ENCODE measurements around the gene AFAP1.
A peak's percentile ranks its signal among the peaks of the same experiment; 100 is the strongest.

Gene AFAP1

GRCh38 chr4:7719354-7720174, 220.1 kb downstream of the AFAP1 start (continued):
- TF ChIP-seq ZNF423 (tag by site-specific recombination; IDR thresholded peaks at IDR 0.05) (peak; percentile 61), RBAK (tag by site-specific recombination; IDR thresholded peaks at IDR 0.05) (no peak), ZNF623 (tag by site-specific recombination; IDR thresholded peaks at IDR 0.05) (no peak), CTCF (tag by site-specific recombination; IDR thresholded peaks at IDR 0.05) (peak; percentile 36; the same call in 1 of the 2 replicates)

- TF ChIP-seq PRDM2 (tag by site-specific recombination; IDR thresholded peaks at IDR 0.05; ENCODE audit: borderline replicate concordance) = no peak
- TF ChIP-seq ZNF777 (tag by site-specific recombination; IDR thresholded peaks at IDR 0.05; ENCODE audit: borderline replicate concordance) = no peak
- TF ChIP-seq ZNF416 (tag by site-specific recombination; IDR thresholded peaks at IDR 0.05) = no peak
- no peak for TF ChIP-seq ZNF146 (tag by site-specific recombination; IDR thresholded peaks at IDR 0.05)
- TF ChIP-seq TSHZ1 (tag by site-specific recombination; IDR thresholded peaks at IDR 0.05; ENCODE audit: borderline replicate concordance) = no peak
- TF ChIP-seq SETDB1 (IDR thresholded peaks at IDR 0.05; ENCODE audit: insufficient read length, low read length) = no peak
- no peak for TF ChIP-seq ZFP69B (tag by site-specific recombination; IDR thresholded peaks at IDR 0.05)
- no peak for TF ChIP-seq ZNF629 (tag by site-specific recombination; IDR thresholded peaks at IDR 0.05)
- TF ChIP-seq ZNF837 (tag by site-specific recombination; IDR thresholded peaks at IDR 0.05) = no peak
- no peak for TF ChIP-seq ZNF560 (tag by site-specific recombination; IDR thresholded peaks at IDR 0.05; ENCODE audit: borderline replicate concordance)
- no peak for TF ChIP-seq ZNF623 (tag by site-specific recombination; IDR thresholded peaks at IDR 0.05)
- TF ChIP-seq ZNF239 (tag by site-specific recombination; IDR thresholded peaks at IDR 0.05) = no peak
- Histone ChIP-seq H3K36me3 (ENCODE audit: control insufficient read depth in 2 of 2, insufficient read depth in 1 of 2, low read length in 2 of 2) (no peaks in the 10 kb centered on the region), H3K4me3 (ENCODE audit: low read depth, low read length) (no peak overlapping the region), H3K9me3 (ENCODE audit: control insufficient read depth, insufficient read depth, low read depth, low read length) (no peaks in the 10 kb centered on the region), H3K4me1 (ENCODE audit: control insufficient read depth, insufficient read depth, low read length) (no peaks in the 10 kb centered on the region), H3K27ac (ENCODE audit: extremely low read depth, low read depth, low read length) (no peak overlapping the region)
- ChIA-PET CTCF (no interaction called here), POLR2A (no interaction called here)
Observed at GRCh38 chr4:7717946-7718490, 221.6 kb downstream of the AFAP1 start.
